ENCODE data around the gene FIP1L1. TPM values are rescaled to one million over a fixed set of nuclear protein-coding genes. Genes with fewer than 3 reads are reported as not detected.

Gene FIP1L1
- total RNA-seq, 4 donors from 2014 or later: 31.5 to 62.7 (median 45.3) TPM

DNA sequence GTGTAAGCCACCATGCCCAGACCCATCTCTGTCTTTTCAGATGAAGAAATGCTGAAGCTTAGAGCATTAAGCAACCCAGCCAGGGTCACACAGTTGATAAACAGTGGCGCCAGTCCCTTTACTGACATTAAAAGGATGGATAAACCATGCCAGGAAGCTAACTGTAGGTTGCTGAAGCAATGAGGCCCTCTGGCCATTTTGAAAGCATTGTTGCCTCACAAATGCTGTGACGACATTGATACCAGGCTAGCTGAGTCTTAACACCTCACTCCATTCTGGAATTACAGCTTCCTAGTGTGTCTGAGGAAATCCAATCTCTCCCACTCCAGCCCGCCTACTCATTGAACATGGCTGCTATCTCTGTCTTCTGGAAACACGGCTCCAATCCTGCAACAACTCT lies 124.1 kb downstream of the FIP1L1 start:
- DNase-seq: no peak

GRCh38 chr4:53502094-53502493 lies 124.7 kb downstream of the FIP1L1 start:
- TF ChIP-seq CTCF (IDR thresholded peaks at IDR 0.05): no peak
- no peak for TF ChIP-seq POLR2A (IDR thresholded peaks at IDR 0.05)
- no peak for DNase-seq
- no peaks in the 10 kb centered on the region for H3K4me1 ChIP-seq
- no peak overlapping the region for H3K4me3 ChIP-seq
- H3K9me3 ChIP-seq: no peaks in the 10 kb centered on the region
- no peak overlapping the region for H3K27ac ChIP-seq
- no peaks in the 10 kb centered on the region for H3K27me3 ChIP-seq
- H3K36me3 ChIP-seq: no peaks in the 10 kb centered on the region

More for the DNA sequence above, 124.1 kb downstream of the FIP1L1 start:
- H3K27me3 ChIP-seq: no peaks in the 10 kb centered on the region
- no peaks in the 10 kb centered on the region for H3K36me3 ChIP-seq
- TF ChIP-seq CTCF (IDR thresholded peaks at IDR 0.05): no peak
- no peak for TF ChIP-seq POLR2A (IDR thresholded peaks at IDR 0.05)
- H3K9me3 ChIP-seq: no peaks in the 10 kb centered on the region
- H3K4me3 ChIP-seq: no peak overlapping the region
- H3K27ac ChIP-seq: no peak overlapping the region
- H3K4me1 ChIP-seq: no peaks in the 10 kb centered on the region

DNA sequence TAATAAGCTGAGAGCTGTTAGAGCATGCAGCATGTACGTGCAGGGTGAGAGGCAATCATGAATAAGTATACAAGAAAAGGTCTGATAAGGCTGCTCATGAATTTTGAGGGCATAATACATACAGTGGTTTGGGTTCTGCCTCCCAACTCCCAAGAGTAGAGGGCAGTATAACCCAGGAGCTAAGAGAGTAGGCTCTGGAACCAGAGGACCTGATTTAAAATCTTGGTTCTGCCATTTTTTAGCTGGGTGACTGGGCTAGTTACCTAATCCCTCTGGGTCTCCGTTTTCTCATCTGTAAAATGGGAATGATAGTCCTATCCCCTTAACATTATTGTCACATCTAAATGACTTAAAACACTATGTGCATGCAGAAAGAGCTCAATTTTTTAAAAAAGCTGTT lies 128.5 kb downstream of the FIP1L1 start:
- no peaks in the 10 kb centered on the region for H3K9me3 ChIP-seq
- TF ChIP-seq CTCF (IDR thresholded peaks at IDR 0.05) (no peak), POLR2A (IDR thresholded peaks at IDR 0.05) (no peak)
- no peak for DNase-seq
- no peaks in the 10 kb centered on the region for H3K4me1 ChIP-seq
- no peaks in the 10 kb centered on the region for H3K36me3 ChIP-seq
- H3K27me3 ChIP-seq: no peaks in the 10 kb centered on the region
- no peak overlapping the region for H3K27ac ChIP-seq
- H3K4me3 ChIP-seq: no peak overlapping the region

DNA sequence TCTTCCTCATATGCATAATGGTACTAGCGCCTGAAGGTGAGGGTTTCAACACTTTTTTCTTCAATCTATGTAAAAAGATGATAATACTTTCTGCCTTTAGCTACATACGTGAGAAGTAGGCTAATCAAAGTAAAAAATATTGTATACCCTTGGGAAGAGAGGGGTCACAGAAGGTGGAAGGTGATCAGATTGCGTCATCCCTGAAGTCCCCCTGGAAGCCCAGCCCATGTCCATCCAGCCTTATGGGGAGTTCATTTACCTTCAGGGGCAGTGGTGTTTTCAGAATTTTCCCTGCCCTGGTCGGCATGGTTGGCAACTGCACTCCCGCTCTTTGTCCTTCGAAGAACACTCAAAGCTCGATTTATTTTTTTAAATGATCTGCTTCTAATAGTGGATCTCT lies 129.6 kb downstream of the FIP1L1 start:
- no peak overlapping the region for H3K27ac ChIP-seq

DNA sequence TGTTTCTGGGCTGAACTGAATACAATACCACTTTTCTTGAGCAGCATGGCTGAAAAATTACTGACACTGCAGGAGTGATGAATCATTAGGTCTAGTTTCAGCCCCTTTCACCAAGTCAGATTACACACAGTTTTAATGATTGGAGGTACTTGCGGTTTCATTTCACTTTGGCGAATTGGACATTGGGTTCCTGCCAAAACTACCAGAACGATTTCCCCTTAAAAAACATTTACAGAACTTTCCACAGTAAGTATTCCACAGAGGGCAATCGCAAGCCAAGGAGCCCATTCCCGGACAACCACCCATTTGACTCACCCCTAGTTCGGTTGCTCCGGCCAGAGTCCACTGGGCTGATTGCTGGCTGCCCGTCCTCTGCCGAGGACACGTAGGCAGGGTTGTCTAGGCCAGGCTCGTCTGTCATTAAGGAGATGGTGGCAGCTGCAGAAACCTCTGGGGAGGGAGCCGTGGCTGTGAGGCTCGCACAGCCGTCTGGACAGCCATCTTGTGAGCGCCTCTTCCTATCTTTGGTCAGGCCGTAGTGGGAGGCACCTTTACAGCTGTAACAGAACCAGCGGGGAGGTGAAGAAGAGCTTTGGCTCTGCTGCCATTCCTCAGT lies 130.3 kb downstream of the FIP1L1 start:
- H3K4me1 ChIP-seq: no peaks in the 10 kb centered on the region
- H3K9me3 ChIP-seq: no peaks in the 10 kb centered on the region
- H3K4me3 ChIP-seq: no peak overlapping the region
- DNase-seq: peak in 1 of 3 donors; percentile 52
- TF ChIP-seq POLR2A (IDR thresholded peaks at IDR 0.05) (no peak), CTCF (IDR thresholded peaks at IDR 0.05) (no peak)
- no peaks in the 10 kb centered on the region for H3K27me3 ChIP-seq
- H3K36me3 ChIP-seq: no peaks in the 10 kb centered on the region
- H3K27ac ChIP-seq: peak overlapping the region in 2 of 4 donors; percentile 14 to 23

More for the DNA sequence above, 129.6 kb downstream of the FIP1L1 start:
- no peaks in the 10 kb centered on the region for H3K27me3 ChIP-seq
- H3K4me1 ChIP-seq: no peaks in the 10 kb centered on the region
- TF ChIP-seq POLR2A (IDR thresholded peaks at IDR 0.05) (no peak), CTCF (IDR thresholded peaks at IDR 0.05) (no peak)
- H3K9me3 ChIP-seq: no peaks in the 10 kb centered on the region
- H3K36me3 ChIP-seq: no peaks in the 10 kb centered on the region
- no peak overlapping the region for H3K4me3 ChIP-seq
- DNase-seq: no peak

GRCh38 chr4:53508446-53508845 lies 131.0 kb downstream of the FIP1L1 start:
- peak overlapping the region in 1 of 4 donors; percentile 23 for H3K27ac ChIP-seq

More at GRCh38 chr4:53508446-53508845, 131.0 kb downstream of the FIP1L1 start:
- Histone ChIP-seq H3K4me3 (no peak overlapping the region), H3K27me3 (no peaks in the 10 kb centered on the region), H3K9me3 (no peaks in the 10 kb centered on the region), H3K4me1 (no peaks in the 10 kb centered on the region), H3K36me3 (no peaks in the 10 kb centered on the region)
- DNase-seq: no peak
- no peak for TF ChIP-seq POLR2A (IDR thresholded peaks at IDR 0.05)
